ENCODE measurements around the gene ARHGAP10.

DNA sequence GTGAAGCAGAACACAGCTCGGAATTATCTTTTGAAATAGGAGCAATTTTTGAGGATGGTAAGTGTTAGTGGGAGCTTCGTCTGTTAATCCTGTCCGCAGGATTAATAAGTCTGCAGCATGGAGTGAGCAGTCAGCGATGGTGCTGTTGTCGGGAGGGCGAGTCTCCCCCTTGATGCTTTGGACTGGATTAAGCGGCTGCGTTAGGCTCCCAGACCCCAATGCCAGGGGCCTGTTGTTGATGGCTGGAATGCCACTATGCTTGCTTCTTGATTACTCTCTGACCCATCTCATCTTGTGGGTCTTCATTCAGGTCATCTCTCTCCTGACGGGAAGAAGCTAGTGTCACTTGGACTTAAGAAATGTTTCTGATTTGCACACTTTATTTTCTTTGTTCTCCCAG is 332.6 kb downstream of the ARHGAP10 start:
- TF ChIP-seq CTCF (conservative IDR thresholded peaks at IDR 0.05; ENCODE audit: low read depth, low read length) (no peak), EZH2 (IDR thresholded peaks at IDR 0.05; ENCODE audit: low read length, unreplicated experiment) (no peak)
